GM13976 (cell line): ENCODE measurements around the gene ZNF564.

Source experiments
- DNase-seq: peaks from one replicate; pipeline ENCODE4 v3.0.0; 2012; ENCODE audit warnings: low spot score
- CTCF ChIP-seq: IDR thresholded peaks from 2 replicates; pipeline ENCODE4 v1.5.1; 2012; ENCODE audit warnings: borderline replicate concordance, mild to moderate bottlenecking; ENCODE audit not compliant: insufficient read depth; ENCODE audit errors: extremely low read depth, missing control alignments, control extremely low read depth
- in situ Hi-C: fragments of 300-500 bp; cut with MboI; formaldehyde crosslinking; loops from one replicate; pipeline ENCODE4 v1.12.0; 2022; ENCODE audit warnings: low sequenced_read_pairs, mixed read lengths, inconsistent platforms; ENCODE audit not compliant: unreplicated experiment

ZNF564 gene

DNA sequence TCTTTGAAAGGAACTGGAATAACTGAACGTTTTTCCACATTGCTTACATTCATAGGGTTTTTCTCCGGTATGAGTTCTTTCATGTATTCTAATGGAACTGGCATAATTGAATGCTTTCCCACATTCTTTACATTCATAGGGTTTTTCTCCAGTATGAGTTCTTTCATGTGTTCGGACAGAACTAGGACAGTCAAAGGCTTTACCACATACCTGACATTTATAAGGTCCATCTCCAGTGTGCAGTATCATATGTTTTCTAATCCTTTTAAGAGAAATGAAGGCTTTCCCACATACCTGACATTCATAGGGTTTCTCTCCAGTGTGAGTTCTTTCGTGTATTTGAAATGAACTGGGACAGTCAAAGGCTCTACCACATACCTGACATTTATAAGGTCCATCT lies 24.7 kb downstream of the ZNF564 start:
- in situ Hi-C loops, result no loop called here
- TF ChIP-seq CTCF, result no peak
- no peak for DNase-seq

GRCh38 chr19:12521996-12522395 lies 29.3 kb downstream of the ZNF564 start:
- DNase-seq, result no peak
- peak; percentile 14 for TF ChIP-seq CTCF
- in situ Hi-C loops, result no loop called here

DNA sequence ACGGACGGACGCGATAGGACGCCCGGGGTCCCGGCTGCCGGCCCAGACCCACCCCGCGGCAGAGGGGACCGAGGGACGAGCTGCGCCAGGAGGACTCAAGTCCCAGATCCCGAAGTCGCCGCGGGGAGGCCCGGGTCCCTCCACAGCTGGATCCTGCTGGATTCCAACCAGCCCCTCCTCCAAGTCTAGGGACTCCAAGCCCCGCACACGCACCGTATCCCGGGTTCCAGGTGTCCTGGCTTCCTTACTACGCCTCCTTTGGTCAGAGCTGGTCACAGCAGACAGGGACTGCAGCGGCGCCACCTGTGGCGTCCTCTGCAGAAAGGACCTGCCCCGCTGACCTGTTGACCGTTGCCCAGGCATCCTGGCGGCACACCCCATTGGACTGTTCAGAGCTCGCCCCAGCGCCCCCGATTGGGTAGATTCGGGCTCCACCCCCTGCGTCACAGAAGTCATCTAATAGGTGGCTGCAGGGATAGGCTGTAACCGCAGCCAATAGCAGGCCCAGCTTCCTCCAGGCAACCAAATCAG lies 37.7 kb downstream of the ZNF564 start:
- DNase-seq, result no peak
- TF ChIP-seq CTCF, result no peak
- in situ Hi-C loops, result no loop called here

DNA sequence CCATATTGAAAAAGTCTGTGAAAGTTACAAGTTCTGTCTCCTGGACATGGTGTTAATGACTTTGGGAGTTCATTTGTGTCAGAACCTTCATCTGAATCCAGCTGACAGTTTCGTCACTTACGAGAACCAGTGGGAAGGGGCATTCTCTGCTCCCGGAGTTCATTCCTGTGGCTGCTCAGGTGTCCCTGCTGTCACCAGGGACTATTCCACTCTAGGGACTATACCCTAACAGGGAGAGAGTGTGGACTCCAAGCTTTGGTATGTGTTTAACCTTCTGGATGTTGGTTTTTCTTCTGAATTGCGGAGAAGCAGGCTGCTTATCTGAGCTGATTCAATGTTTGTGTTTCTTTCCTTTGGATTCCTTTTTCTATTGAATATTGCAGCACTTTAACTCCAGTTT lies 54.2 kb downstream of the ZNF564 start:
- DNase-seq, result no peak
- in situ Hi-C loops, result no loop called here
- no peak for TF ChIP-seq CTCF

- no peak for TF ChIP-seq CTCF
- in situ Hi-C loops, result no loop called here
- no peak for DNase-seq
Measured at GRCh38 chr19:12496480-12496879, 54.8 kb downstream of the ZNF564 start.

DNA sequence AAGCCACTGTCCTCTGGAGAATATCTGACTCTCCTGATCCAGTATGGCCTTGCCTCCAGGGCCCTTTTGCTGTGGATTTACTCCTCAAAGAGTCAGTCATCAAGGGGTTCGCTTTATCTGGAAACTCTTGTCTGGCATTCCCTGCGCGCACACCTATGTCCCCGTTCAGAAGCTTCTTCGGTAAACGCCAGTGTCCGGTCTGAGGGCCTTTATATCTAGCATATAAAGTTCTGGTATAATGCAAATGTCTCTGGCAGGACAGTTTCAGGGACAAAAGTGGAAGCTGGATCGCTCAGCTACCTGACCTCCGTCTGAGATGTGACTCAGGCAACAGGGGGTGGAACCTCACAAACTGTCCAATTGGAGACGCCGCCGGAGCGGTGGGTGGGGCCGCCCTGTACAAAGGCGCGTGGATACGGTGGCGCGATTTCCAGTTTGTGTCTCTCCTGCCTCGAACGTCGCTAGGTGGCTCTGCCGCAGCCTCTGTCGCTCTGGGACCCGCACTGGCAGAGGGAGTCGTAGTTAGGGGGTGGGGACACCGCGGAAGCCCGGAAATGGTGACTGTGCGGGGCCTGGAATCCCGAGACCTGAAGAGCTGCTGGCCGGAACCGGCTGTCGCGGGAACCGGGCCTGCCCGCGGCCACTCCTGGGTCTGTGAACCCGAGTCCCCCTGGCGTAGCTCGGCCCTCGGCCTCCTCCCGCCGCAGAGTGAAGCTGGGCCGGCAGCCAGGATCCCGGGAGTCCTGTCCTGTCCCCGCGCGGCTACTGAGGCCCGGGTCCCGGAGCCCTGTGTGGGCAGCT lies 56.1 kb downstream of the ZNF564 start:
- peak; percentile 38 for TF ChIP-seq CTCF
- peak; percentile 89 for DNase-seq
- in situ Hi-C loops, result no loop called here
